Kidney (tissue), 14 donors: ENCODE data around the gene FAM107B. TPM values are rescaled to one million over a fixed set of nuclear protein-coding genes. Genes with fewer than 3 reads are reported as not detected.

Experiments
- DNase-seq, 5 donors: peaks; one replicate each; pipeline ENCODE4 v3.0.0-alpha.2; 2013 to 2020
- FAIRE-seq: peaks from 2 replicates; lab custom pipeline; 2012; peaks lifted over from hg19 to GRCh38; lab: Jason Lieb, UNC
- H3K27ac ChIP-seq, 2 donors: one replicate each; pipeline ENCODE4 v1.7.0; 2013; ENCODE audit warnings: low read depth in 2 of 2, low read length in 2 of 2, inconsistent platforms in 1 of 2
- H3K27me3 ChIP-seq: one replicate; pipeline ENCODE4 v1.7.1; 2013; ENCODE audit warnings: low read length, inconsistent platforms; ENCODE audit not compliant: control insufficient read depth, insufficient read depth
- H3K36me3 ChIP-seq, 3 donors: one replicate each; pipeline versions ENCODE4 v1.7.0 to v1.7.1; 2013; ENCODE audit warnings: low read length in 3 of 3, control low read depth in 1 of 3, inconsistent platforms in 1 of 3; ENCODE audit not compliant: insufficient read depth in 3 of 3, control insufficient read depth in 2 of 3
- H3K4me1 ChIP-seq, 3 donors: one replicate each; pipeline versions ENCODE4 v1.7.0 to v1.7.1; 2013; ENCODE audit warnings: low read length in 3 of 3, inconsistent platforms in 1 of 3, low read depth in 1 of 3; ENCODE audit not compliant: control insufficient read depth in 2 of 3, insufficient read depth in 2 of 3
- H3K4me3 ChIP-seq, 3 donors: one replicate each; pipeline versions ENCODE4 v1.7.0 to v1.8.1; 2013; ENCODE audit warnings: low read length in 3 of 3, control low read depth in 1 of 3, inconsistent platforms in 1 of 3
- H3K9ac ChIP-seq, 3 donors: one replicate each; pipeline versions ENCODE4 v1.7.0 to v1.7.1; 2013; ENCODE audit warnings: low read length in 3 of 3, control low read depth in 1 of 3, inconsistent platforms in 1 of 3
- H3K9me3 ChIP-seq, 3 donors: one replicate each; pipeline versions ENCODE4 v1.7.0 to v1.7.1; 2013; ENCODE audit warnings: low read length in 3 of 3, control low read depth in 1 of 3, inconsistent platforms in 1 of 3; ENCODE audit not compliant: control insufficient read depth in 2 of 3, insufficient read depth in 1 of 3
- CTCF ChIP-seq: IDR thresholded peaks from 3 replicates; pipeline ENCODE4 v1.5.1; 2012; ENCODE audit warnings: mild to moderate bottlenecking, moderate library complexity, borderline replicate concordance; ENCODE audit not compliant: insufficient read depth; ENCODE audit errors: extremely low read depth
- intact Hi-C: fragments of 100-400 bp; cut with DNase I; formaldehyde crosslinking; loops from one replicate; pipeline ENCODE4 v1.11.1; 2022
- polyA plus RNA-seq: library from polyadenylated mRNA; stranded (reverse); fragments of 350-450 nt; fragmentation: Illumina TruSeq; extraction: RNeasy Lipid Tissue Mini Kit (QIAGEN cat#74804); gene quantifications from one replicate; pipeline ENCODE4 v1.2.3, GENCODE V29; 2014; ENCODE audit warnings: low read depth, low replicate concordance; ENCODE audit not compliant: insufficient read depth
- total RNA-seq: library from RNA; stranded (reverse); fragmentation: NEBNext Ultra II Directional; extraction: Animal tissue kit (Norgen Biotek cat#: 25700); gene quantifications from one replicate; pipeline ENCODE4 v1.2.1, GENCODE V29; 2021
- donor health status: control.
- donor health status: control.
- donor health status: control.
- donor health status: control.
- donor health status: control.
- donor health status: DM: yes; HTN: yes; CAD: no.
- donor health status: Normal renal cell carcinoma (clear cell type).

The FAM107B gene
- total and polyA plus RNA-seq, 2 donors from 2014 or later, result 105 to 122 TPM

DNA sequence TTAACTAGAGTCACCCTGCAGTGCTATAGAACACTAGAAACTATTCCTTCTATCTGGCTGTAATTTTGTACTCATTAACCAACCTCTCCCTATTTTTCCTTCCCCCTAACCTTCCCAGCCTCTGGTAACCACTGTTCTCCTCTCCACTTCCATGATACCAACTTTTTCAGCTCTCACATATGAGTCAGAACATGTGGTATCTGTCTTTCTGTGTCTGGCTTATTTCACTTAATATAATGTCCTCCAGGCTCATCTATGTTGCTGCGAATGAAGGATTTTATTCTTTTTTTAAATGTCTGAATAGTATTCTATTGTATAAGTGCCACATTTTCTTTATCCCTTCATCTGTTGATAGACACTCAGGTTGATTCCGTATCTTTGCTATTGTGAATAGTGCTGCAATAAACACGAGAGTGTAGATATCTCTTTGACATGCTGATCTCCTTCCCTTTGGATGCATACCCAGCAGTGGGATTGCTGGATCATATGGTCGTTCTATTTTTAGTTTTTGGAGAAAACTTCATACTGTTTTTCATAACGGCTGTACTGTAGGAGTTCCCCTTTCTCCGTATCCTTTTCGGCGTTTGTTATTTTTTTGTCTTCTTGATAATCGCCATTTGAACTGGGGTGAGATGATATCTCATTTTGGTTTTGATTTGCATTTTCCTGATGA lies 101.4 kb downstream of the FAM107B start:
- FAIRE-seq (no peak), DNase-seq (peak in 1 of 5 donors; percentile 17)
- Histone ChIP-seq H3K4me3 (peak overlapping the region in 1 of 3 donors; percentile 11), H3K27ac (peak overlapping the region in 1 of 2 donors; percentile 9), H3K36me3 (no peaks in the 10 kb centered on the region), H3K27me3 (no peaks in the 10 kb centered on the region), H3K9ac (no peak overlapping the region), H3K9me3 (no peaks in the 10 kb centered on the region), H3K4me1 (peaks cover 5 to 18% (median 5%) of the 10 kb centered on the region in 3 donors)
- no peak for TF ChIP-seq CTCF
- intact Hi-C loops, result no loop called here

GRCh38 chr10:14671386-14671831 lies 103.3 kb downstream of the FAM107B start:
- H3K4me1 ChIP-seq, result peaks cover 5 to 18% (median 5%) of the 10 kb centered on the region in 3 donors
- H3K9ac ChIP-seq, result no peak overlapping the region
- no peak overlapping the region for H3K27ac ChIP-seq
- H3K36me3 ChIP-seq, result no peaks in the 10 kb centered on the region
- intact Hi-C loops, result no loop called here
- FAIRE-seq (no peak), DNase-seq (no peak)
- no peak overlapping the region for H3K4me3 ChIP-seq
- H3K27me3 ChIP-seq, result no peaks in the 10 kb centered on the region
- H3K9me3 ChIP-seq, result no peaks in the 10 kb centered on the region
- TF ChIP-seq CTCF, result no peak

- no peak for TF ChIP-seq CTCF
- Histone ChIP-seq H3K9me3 (no peaks in the 10 kb centered on the region), H3K4me3 (no peak overlapping the region), H3K9ac (no peak overlapping the region), H3K4me1 (peaks cover 5 to 18% (median 5%) of the 10 kb centered on the region in 3 donors), H3K27me3 (no peaks in the 10 kb centered on the region), H3K27ac (peak overlapping the region in 1 of 2 donors; percentile 30), H3K36me3 (no peaks in the 10 kb centered on the region)
- FAIRE-seq, result no peak
- peak in 1 of 5 donors; percentile 84 for DNase-seq
- intact Hi-C loops, result no loop called here
These were observed 104.0 kb downstream of the FAM107B start for GRCh38 chr10:14670551-14671240.
